Measurements from ENCODE around the gene CAPN11.

- TF ChIP-seq SMC3 (IDR thresholded peaks at IDR 0.05; ENCODE audit: low read depth, low read length) (no peak), BHLHE40 (IDR thresholded peaks at IDR 0.05; ENCODE audit: low read depth, low read length) (no peak)
- TF ChIP-seq, protein P1, sequence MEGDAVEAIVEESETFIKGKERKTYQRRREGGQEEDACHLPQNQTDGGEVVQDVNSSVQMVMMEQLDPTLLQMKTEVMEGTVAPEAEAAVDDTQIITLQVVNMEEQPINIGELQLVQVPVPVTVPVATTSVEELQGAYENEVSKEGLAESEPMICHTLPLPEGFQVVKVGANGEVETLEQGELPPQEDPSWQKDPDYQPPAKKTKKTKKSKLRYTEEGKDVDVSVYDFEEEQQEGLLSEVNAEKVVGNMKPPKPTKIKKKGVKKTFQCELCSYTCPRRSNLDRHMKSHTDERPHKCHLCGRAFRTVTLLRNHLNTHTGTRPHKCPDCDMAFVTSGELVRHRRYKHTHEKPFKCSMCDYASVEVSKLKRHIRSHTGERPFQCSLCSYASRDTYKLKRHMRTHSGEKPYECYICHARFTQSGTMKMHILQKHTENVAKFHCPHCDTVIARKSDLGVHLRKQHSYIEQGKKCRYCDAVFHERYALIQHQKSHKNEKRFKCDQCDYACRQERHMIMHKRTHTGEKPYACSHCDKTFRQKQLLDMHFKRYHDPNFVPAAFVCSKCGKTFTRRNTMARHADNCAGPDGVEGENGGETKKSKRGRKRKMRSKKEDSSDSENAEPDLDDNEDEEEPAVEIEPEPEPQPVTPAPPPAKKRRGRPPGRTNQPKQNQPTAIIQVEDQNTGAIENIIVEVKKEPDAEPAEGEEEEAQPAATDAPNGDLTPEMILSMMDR (conservative IDR thresholded peaks at IDR 0.05; ENCODE audit: low read depth, low read length) = no peak
These were observed 66.3 kb downstream of the CAPN11 start for GRCh38 chr6:44224965-44225305.
